Common myeloid progenitor, CD34-positive (primary cell): Measurements from ENCODE around the gene TLL2.
"Not testable (repeated sequence)": the region's sequence is repeated elsewhere in the genome, so short reads cannot be mapped to it uniquely, and the experiment has no call there.

Experiments used
- CTCF ChIA-PET: fragments of 350-600 bp; sonication (Branson Sonifier 250); formaldehyde crosslinking; loops from one replicate; lab custom pipeline; 2021; ENCODE audit warnings: antibody characterized with exemption; lab: Charles Lee
- POLR2A ChIA-PET: fragments of 350-600 bp; sonication (Branson Sonifier 250); formaldehyde crosslinking; loops from one replicate; lab custom pipeline; 2021; ENCODE audit warnings: antibody characterized with exemption; lab: Charles Lee
- DNase-seq, 3 donors: peaks; one replicate each; pipeline versions ENCODE4 v3.0.0 to v3.0.0-alpha.2; 2013
- H3K27ac ChIP-seq, 2 experiments: 1 replicate in 1 of 2; 2 replicates in 1 of 2; pipeline ENCODE4 v1.7.0; 2013; ENCODE audit warnings: inconsistent platforms in 2 of 2, low read length in 2 of 2, mild to moderate bottlenecking in 2 of 2, low read depth in 1 of 2, moderate library complexity in 1 of 2; ENCODE audit not compliant: severe bottlenecking in 2 of 2, insufficient read depth in 1 of 2, poor library complexity in 1 of 2
- H3K27me3 ChIP-seq, 5 experiments: replicated peaks in 2 of 5; 1 replicate in 3 of 5; 2 replicates in 2 of 5; pipeline versions ENCODE4 v1.6.1 to v1.7.0; 2013; ENCODE audit warnings: low read length in 4 of 5, mild to moderate bottlenecking in 2 of 5, moderate library complexity in 2 of 5, inconsistent platforms in 1 of 5; ENCODE audit not compliant: insufficient read depth in 5 of 5, control insufficient read depth in 4 of 5
- H3K36me3 ChIP-seq, 4 experiments: 1 replicate in 2 of 4; 2 replicates in 2 of 4; pipeline versions ENCODE4 v1.6.1 to v1.7.0; 2013; ENCODE audit warnings: low read length in 3 of 4, control low read depth in 1 of 4, mild to moderate bottlenecking in 1 of 4; ENCODE audit not compliant: control insufficient read depth in 4 of 4, insufficient read depth in 4 of 4
- H3K4me1 ChIP-seq, 4 experiments: 1 replicate in 3 of 4; 2 replicates in 1 of 4; pipeline versions ENCODE4 v1.6.1 to v1.7.1; 2013; ENCODE audit warnings: low read length in 3 of 4, mild to moderate bottlenecking in 3 of 4, control low read depth in 1 of 4, inconsistent platforms in 1 of 4, moderate library complexity in 1 of 4; ENCODE audit not compliant: control insufficient read depth in 4 of 4, insufficient read depth in 4 of 4; ENCODE audit errors: control extremely low read depth in 1 of 4
- H3K4me3 ChIP-seq, 7 experiments: 1 replicate in 4 of 7; 2 replicates in 3 of 7; pipeline versions ENCODE4 v1.5.1 to v1.7.0; 2013; ENCODE audit warnings: mild to moderate bottlenecking in 7 of 7, low read length in 6 of 7, moderate library complexity in 6 of 7, inconsistent platforms in 2 of 7, low read depth in 2 of 7, control low read depth in 1 of 7; ENCODE audit not compliant: insufficient read depth in 4 of 7, control insufficient read depth in 1 of 7; ENCODE audit errors: extremely low read depth in 1 of 7
- H3K9me3 ChIP-seq, 5 experiments: 1 replicate in 4 of 5; 2 replicates in 1 of 5; pipeline versions ENCODE4 v1.6.1 to v1.7.1; 2013; ENCODE audit warnings: low read length in 4 of 5, mild to moderate bottlenecking in 2 of 5, inconsistent platforms in 1 of 5, low read depth in 1 of 5, moderate library complexity in 1 of 5; ENCODE audit not compliant: control insufficient read depth in 4 of 5, insufficient read depth in 2 of 5; ENCODE audit errors: control extremely low read depth in 1 of 5
- WGBS: methylation state at CpG from one replicate; pipeline ENCODE4 v1.1.5; 2013; ENCODE audit not compliant: insufficient coverage; 5-methylcytosine and 5-hydroxymethylcytosine counted together

The TLL2 gene

GRCh38 chr10:96545558-96545957 lies 31.8 kb upstream of the TLL2 start:
- H3K9me3 ChIP-seq, H3K27me3 ChIP-seq, DNase-seq, H3K27ac ChIP-seq, H3K4me1 ChIP-seq, POLR2A ChIA-PET, H3K4me3 ChIP-seq: not testable (repeated sequence)
- H3K36me3 ChIP-seq: peaks cover 22 to 62% (median 41%) of the 10 kb centered on the region in 4 experiments
- 100% methylated on average over 5 of the region's 10 CpGs for WGBS
- CTCF ChIA-PET: interaction anchor here (0.9 to 1.0 kb wide), 2 partner anchors 150 to 170 kb away, joined by 3 to 4 read pairs; no protein-coding TSS in a partner anchor

- WGBS: 100% methylated on average over 2 of the region's 2 CpGs
- CTCF ChIA-PET: no interaction called here
- H3K4me1 ChIP-seq: no peaks in the 10 kb centered on the region
- H3K27ac ChIP-seq: no peak overlapping the region
- H3K4me3 ChIP-seq: no peak overlapping the region
- POLR2A ChIA-PET: no interaction called here
- no peaks in the 10 kb centered on the region for H3K27me3 ChIP-seq
- no peak for DNase-seq
- H3K9me3 ChIP-seq: peaks cover 0 to 7% (median 0%) of the 10 kb centered on the region in 5 experiments
- peaks cover 11 to 65% (median 37%) of the 10 kb centered on the region in 4 experiments for H3K36me3 ChIP-seq
These were observed 28.2 kb upstream of the TLL2 start for GRCh38 chr10:96541921-96542320.

GRCh38 chr10:96540240-96540639 lies 26.5 kb upstream of the TLL2 start:
- ChIA-PET CTCF (no interaction called here), POLR2A (interaction anchor here (0.7 kb wide), 1 partner anchor 154 kb away, joined by 3 read pairs; no protein-coding TSS in a partner anchor)
- H3K4me3 ChIP-seq: no peak overlapping the region
- H3K27me3 ChIP-seq: no peaks in the 10 kb centered on the region
- peaks cover 12 to 48% (median 29%) of the 10 kb centered on the region in 4 experiments for H3K36me3 ChIP-seq
- no peaks in the 10 kb centered on the region for H3K4me1 ChIP-seq
- no peak overlapping the region for H3K27ac ChIP-seq
- WGBS: 100% methylated on average over 2 of the region's 3 CpGs
- H3K9me3 ChIP-seq: peaks cover 0 to 7% (median 0%) of the 10 kb centered on the region in 5 experiments
- no peak for DNase-seq

DNA sequence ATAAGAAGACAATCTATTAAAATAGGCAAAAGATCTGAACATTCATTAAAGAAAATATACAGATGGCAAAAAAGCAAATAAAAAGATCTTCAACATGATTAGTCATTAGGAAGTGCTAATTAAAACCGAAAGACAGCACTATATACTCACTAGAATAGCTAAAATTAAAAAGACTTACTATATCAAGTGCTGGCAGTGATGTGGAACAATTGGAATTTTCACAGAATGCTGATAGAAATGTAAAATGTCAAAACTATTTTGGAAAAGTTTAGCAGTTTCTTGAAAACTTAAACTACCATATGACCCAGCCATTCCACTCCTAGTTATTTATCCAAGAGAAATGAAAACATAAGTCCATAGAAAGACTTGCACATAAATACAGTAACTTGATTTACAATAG lies 25.0 kb upstream of the TLL2 start:
- no peak for DNase-seq
- peaks cover 0 to 7% (median 0%) of the 10 kb centered on the region in 5 experiments for H3K9me3 ChIP-seq
- no peak overlapping the region for H3K4me3 ChIP-seq
- POLR2A ChIA-PET: no interaction called here
- peaks cover 8 to 43% (median 24%) of the 10 kb centered on the region in 4 experiments for H3K36me3 ChIP-seq
- WGBS: no CpG with 5 or more reads among the region's 1 CpG
- CTCF ChIA-PET: no interaction called here
- H3K4me1 ChIP-seq: no peaks in the 10 kb centered on the region
- no peak overlapping the region for H3K27ac ChIP-seq
- no peaks in the 10 kb centered on the region for H3K27me3 ChIP-seq

DNA sequence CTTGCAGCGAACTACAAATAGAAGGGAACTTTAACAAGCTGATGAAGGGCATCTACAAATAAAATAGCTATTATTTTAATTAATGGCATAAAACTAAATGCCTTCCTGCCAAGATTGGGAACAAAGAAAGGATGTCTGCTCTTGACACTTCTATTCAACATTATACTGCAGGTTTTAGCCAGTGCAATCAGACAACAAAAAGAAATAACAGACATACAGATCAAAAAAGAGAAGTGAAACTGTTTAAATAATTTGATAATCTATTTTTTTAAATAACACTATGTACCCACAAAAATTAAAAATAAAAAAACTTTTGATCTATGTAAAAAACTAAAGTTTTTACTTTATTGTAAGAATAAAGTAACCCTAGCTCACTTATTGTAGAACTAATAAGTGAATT lies 22.4 kb upstream of the TLL2 start:
- Histone ChIP-seq H3K27ac (no peak overlapping the region), H3K36me3 (peaks cover 7 to 37% (median 20%) of the 10 kb centered on the region in 4 experiments), H3K9me3 (peaks cover 0 to 7% (median 0%) of the 10 kb centered on the region in 5 experiments), H3K4me1 (no peaks in the 10 kb centered on the region), H3K4me3 (no peak overlapping the region), H3K27me3 (no peaks in the 10 kb centered on the region)
- ChIA-PET CTCF (interaction anchor here (0.7 to 0.9 kb wide), 3 partner anchors 20 to 26 kb away, joined by 3 read pairs; no protein-coding TSS in a partner anchor), POLR2A (interaction anchor here (0.6 kb wide), 1 partner anchor 9 kb away, joined by 4 read pairs; no protein-coding TSS in a partner anchor)
- no CpG with 5 or more reads among the region's 1 CpG for WGBS
- no peak for DNase-seq

DNA sequence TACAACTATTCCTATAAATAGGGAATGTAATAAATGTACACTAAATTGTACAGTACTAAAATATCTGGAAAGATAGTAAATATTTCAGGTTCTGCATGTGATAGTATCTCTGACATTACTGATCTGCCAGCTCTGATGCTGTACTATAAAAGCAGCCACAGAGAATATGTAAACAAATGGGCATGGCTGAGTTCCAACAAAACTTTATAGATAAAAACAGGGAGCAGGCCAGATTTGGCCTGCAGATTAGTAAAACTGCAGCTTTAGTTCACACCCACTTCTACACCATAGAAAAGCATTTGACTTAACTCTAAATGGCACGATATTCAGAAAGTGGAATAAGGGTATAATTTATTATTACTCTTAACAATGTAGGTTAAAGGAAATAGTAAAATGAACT lies 18.8 kb upstream of the TLL2 start:
- Histone ChIP-seq H3K9me3 (no peaks in the 10 kb centered on the region), H3K36me3 (peaks cover 7 to 30% (median 23%) of the 10 kb centered on the region in 4 experiments), H3K4me3 (no peak overlapping the region), H3K27ac (no peak overlapping the region), H3K27me3 (no peaks in the 10 kb centered on the region), H3K4me1 (peaks cover 0 to 6% (median under 1%) of the 10 kb centered on the region in 4 experiments)
- POLR2A ChIA-PET: no interaction called here
- CTCF ChIA-PET: interaction anchor here (1.3 to 2.1 kb wide), 2 partner anchors 17 to 22 kb away, joined by 3 to 5 read pairs; no protein-coding TSS in a partner anchor
- no CpG with 5 or more reads among the region's 1 CpG for WGBS
- DNase-seq: no peak

- Histone ChIP-seq H3K4me3 (no peak overlapping the region), H3K27me3 (no peaks in the 10 kb centered on the region), H3K4me1 (peaks cover 0 to 6% (median under 1%) of the 10 kb centered on the region in 4 experiments), H3K9me3 (no peaks in the 10 kb centered on the region), H3K36me3 (peaks cover 17 to 55% (median 35%) of the 10 kb centered on the region in 4 experiments), H3K27ac (no peak overlapping the region)
- ChIA-PET CTCF (no interaction called here), POLR2A (no interaction called here)
- DNase-seq: peak in 2 of 3 donors; percentile 28 to 56
- WGBS: 73% methylated on average over 3 of the region's 6 CpGs
These were observed 16.0 kb upstream of the TLL2 start for GRCh38 chr10:96529634-96530279.
